GM19395 (cell line): Measurements from ENCODE around the gene ABTB2.

Experiments used
- ATAC-seq: cut with Tn5 transposase; IDR thresholded peaks from one replicate; pipeline ENCODE4 v1.9.1; 2021; ENCODE audit warnings: mild to moderate bottlenecking, moderate library complexity; ENCODE audit not compliant: unreplicated experiment

ABTB2 gene

GRCh38 chr11:34178209-34178821 lies 179.5 kb downstream of the ABTB2 start:
- no peak for ATAC-seq

- no peak for ATAC-seq
Measured at GRCh38 chr11:34176751-34177209, 181.0 kb downstream of the ABTB2 start.

- ATAC-seq: no peak
Measured at GRCh38 chr11:34175284-34176019, 182.4 kb downstream of the ABTB2 start.

GRCh38 chr11:34174412-34175041 lies 183.3 kb downstream of the ABTB2 start:
- ATAC-seq: peak; percentile 84

- no peak for ATAC-seq
Measured at GRCh38 chr11:34173050-34173449, 184.8 kb downstream of the ABTB2 start.

GRCh38 chr11:34169686-34170085 lies 188.1 kb downstream of the ABTB2 start:
- no peak for ATAC-seq

GRCh38 chr11:34168642-34169420 lies 189.0 kb downstream of the ABTB2 start:
- no peak for ATAC-seq

- ATAC-seq: no peak
Measured at GRCh38 chr11:34167961-34168360, 189.8 kb downstream of the ABTB2 start.

GRCh38 chr11:34166806-34167740 lies 190.7 kb downstream of the ABTB2 start:
- no peak for ATAC-seq

GRCh38 chr11:34165786-34166555 lies 191.8 kb downstream of the ABTB2 start:
- ATAC-seq: no peak

GRCh38 chr11:34165121-34165520 lies 192.7 kb downstream of the ABTB2 start:
- no peak for ATAC-seq

GRCh38 chr11:34162856-34163255 lies 195.0 kb downstream of the ABTB2 start:
- no peak for ATAC-seq

GRCh38 chr11:34162493-34162820 lies 195.4 kb downstream of the ABTB2 start:
- ATAC-seq: no peak

GRCh38 chr11:34161812-34162492 lies 195.9 kb downstream of the ABTB2 start:
- no peak for ATAC-seq

GRCh38 chr11:34161361-34161760 lies 196.4 kb downstream of the ABTB2 start:
- ATAC-seq: no peak

GRCh38 chr11:34160791-34161190 lies 197.0 kb downstream of the ABTB2 start:
- ATAC-seq: no peak

- no peak for ATAC-seq
Measured at GRCh38 chr11:34160049-34160721, 197.6 kb downstream of the ABTB2 start.

GRCh38 chr11:34158661-34159060 lies 199.1 kb downstream of the ABTB2 start:
- no peak for ATAC-seq
